MM.1S (cell line): ENCODE measurements around the gene CALHM2.

Experiments used
- DNase-seq: peaks from one replicate; pipeline ENCODE4 v3.0.0-alpha.2; 2015
- H2AFZ ChIP-seq: fragments of 300-600 bp; sonication (generic); 2 replicates; pipeline ENCODE4 v1.6.0; 2016; ENCODE audit warnings: antibody characterized with exemption, low read length
- H3F3A ChIP-seq: fragments of 300-600 bp; sonication (generic); 2 replicates; pipeline ENCODE4 v1.6.1; 2016; ENCODE audit warnings: mild to moderate bottlenecking, antibody characterized with exemption, low read length, moderate library complexity, mixed read lengths; ENCODE audit not compliant: insufficient read depth
- H3K27ac ChIP-seq: fragments of 300-600 bp; sonication (generic); 2 replicates; pipeline ENCODE4 v1.5.1; 2016; ENCODE audit warnings: mild to moderate bottlenecking, low read length
- H3K27me3 ChIP-seq: fragments of 300-600 bp; sonication (generic); replicated peaks from 2 replicates; pipeline ENCODE4 v1.6.0; 2016; ENCODE audit warnings: low read length; ENCODE audit not compliant: insufficient read depth
- H3K36me3 ChIP-seq: fragments of 300-600 bp; sonication (generic); replicated peaks from 2 replicates; pipeline ENCODE4 v1.6.1; 2016; ENCODE audit warnings: mild to moderate bottlenecking, low read length, mixed read lengths; ENCODE audit not compliant: insufficient read depth
- H3K4me1 ChIP-seq: fragments of 300-600 bp; sonication (generic); 2 replicates; pipeline ENCODE4 v1.6.1; 2016; ENCODE audit warnings: low read length, mixed read lengths
- H3K4me2 ChIP-seq: fragments of 300-600 bp; sonication (generic); 2 replicates; pipeline ENCODE4 v1.6.0; 2016; ENCODE audit warnings: low read depth, low read length
- H3K4me3 ChIP-seq: fragments of 300-600 bp; sonication (generic); 2 replicates; pipeline ENCODE4 v1.5.1; 2016; ENCODE audit warnings: low read length, mixed read lengths
- H3K79me2 ChIP-seq: fragments of 300-600 bp; sonication (generic); 2 replicates; pipeline ENCODE4 v1.6.1; 2016; ENCODE audit warnings: mixed run types, low read length, mixed read lengths
- H3K9ac ChIP-seq: fragments of 300-600 bp; sonication (generic); 2 replicates; pipeline ENCODE4 v1.6.1; 2016; ENCODE audit warnings: low read length, mixed read lengths
- H3K9me2 ChIP-seq: fragments of 300-600 bp; sonication (generic); replicated peaks from 2 replicates; pipeline ENCODE4 v1.6.1; 2016; ENCODE audit warnings: mild to moderate bottlenecking, low read length, mixed read lengths; ENCODE audit not compliant: insufficient read depth
- H3K9me3 ChIP-seq: fragments of 300-600 bp; sonication (generic); replicated peaks from 2 replicates; pipeline ENCODE4 v1.6.1; 2016; ENCODE audit warnings: mild to moderate bottlenecking, low read length, mixed read lengths; ENCODE audit not compliant: insufficient read depth
- H4K20me1 ChIP-seq: fragments of 300-600 bp; sonication (generic); 2 replicates; pipeline ENCODE4 v1.6.1; 2016; ENCODE audit warnings: mild to moderate bottlenecking, low read length, moderate library complexity, mixed read lengths; ENCODE audit not compliant: insufficient read depth
- EZH2 ChIP-seq: fragments of 300-600 bp; sonication (generic); optimal IDR thresholded peaks from 2 replicates; pipeline ENCODE3; 2017; ENCODE audit warnings: low read depth, mild to moderate bottlenecking, antibody characterized with exemption, low read length, mixed read lengths
- EZH2phosphoT487 ChIP-seq: fragments of 300-600 bp; sonication (generic); IDR thresholded peaks from 2 replicates; pipeline ENCODE4 v1.6.1; 2018; ENCODE audit warnings: antibody characterized with exemption, low read length
- TF ChIP-seq, protein P1 (sequence below): fragments of 300-600 bp; sonication (generic); IDR thresholded peaks from 2 replicates; pipeline ENCODE4 v1.5.1; 2016; ENCODE audit warnings: antibody characterized with exemption, low read length, mixed read lengths

CALHM2 gene

DNA sequence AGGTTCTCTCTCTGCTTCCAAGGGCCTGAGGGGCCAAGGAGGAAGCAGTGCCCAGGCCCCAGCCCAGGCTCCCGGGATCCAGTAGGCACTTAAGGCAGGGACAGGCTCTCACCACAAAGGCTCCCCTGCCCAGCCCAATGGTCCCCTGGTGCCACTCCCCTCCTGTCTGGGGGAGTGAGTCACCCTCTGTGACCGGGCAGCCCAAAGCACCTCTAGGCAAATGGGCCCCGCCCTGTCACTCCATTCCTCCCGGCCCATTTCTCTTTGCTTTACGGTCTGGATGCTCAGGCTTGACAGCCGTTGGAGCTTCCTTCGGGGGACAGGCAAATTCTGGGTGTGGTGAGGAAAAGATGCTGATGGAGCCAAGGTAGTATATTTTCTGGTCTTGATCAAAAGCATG lies 27.0 kb upstream of the CALHM2 start, which contains the start of gene CALHM3:
Gene CALHM3 (minus strand): TSS at position 106 of the 400 bp plus-strand sequence. CDS start 208 bp downstream, outside the sequence.
- Histone ChIP-seq H3K4me2 (no peak within 1 kb of the TSS), H3F3A (no peaks in the 10 kb centered on the region), H3K9ac (no peak within 1 kb of the TSS), H2AFZ (no peak within 1 kb of the TSS), H3K79me2 (no peaks in the 10 kb centered on the region), H4K20me1 (no peaks in the 10 kb centered on the region), H3K4me3 (no peak within 1 kb of the TSS), H3K27ac (no peak within 1 kb of the TSS), H3K27me3 (no peaks in the 10 kb centered on the region), H3K4me1 (peaks cover 9% of the 10 kb centered on the region), H3K9me2 (no peaks in the 10 kb centered on the region), H3K9me3 (no peaks in the 10 kb centered on the region), H3K36me3 (no peaks in the 10 kb centered on the region)
- TF ChIP-seq EZH2 (no peak), EZH2phosphoT487 (no peak)
- TF ChIP-seq, protein P1, sequence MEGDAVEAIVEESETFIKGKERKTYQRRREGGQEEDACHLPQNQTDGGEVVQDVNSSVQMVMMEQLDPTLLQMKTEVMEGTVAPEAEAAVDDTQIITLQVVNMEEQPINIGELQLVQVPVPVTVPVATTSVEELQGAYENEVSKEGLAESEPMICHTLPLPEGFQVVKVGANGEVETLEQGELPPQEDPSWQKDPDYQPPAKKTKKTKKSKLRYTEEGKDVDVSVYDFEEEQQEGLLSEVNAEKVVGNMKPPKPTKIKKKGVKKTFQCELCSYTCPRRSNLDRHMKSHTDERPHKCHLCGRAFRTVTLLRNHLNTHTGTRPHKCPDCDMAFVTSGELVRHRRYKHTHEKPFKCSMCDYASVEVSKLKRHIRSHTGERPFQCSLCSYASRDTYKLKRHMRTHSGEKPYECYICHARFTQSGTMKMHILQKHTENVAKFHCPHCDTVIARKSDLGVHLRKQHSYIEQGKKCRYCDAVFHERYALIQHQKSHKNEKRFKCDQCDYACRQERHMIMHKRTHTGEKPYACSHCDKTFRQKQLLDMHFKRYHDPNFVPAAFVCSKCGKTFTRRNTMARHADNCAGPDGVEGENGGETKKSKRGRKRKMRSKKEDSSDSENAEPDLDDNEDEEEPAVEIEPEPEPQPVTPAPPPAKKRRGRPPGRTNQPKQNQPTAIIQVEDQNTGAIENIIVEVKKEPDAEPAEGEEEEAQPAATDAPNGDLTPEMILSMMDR = no peak
- no peak for DNase-seq

DNA sequence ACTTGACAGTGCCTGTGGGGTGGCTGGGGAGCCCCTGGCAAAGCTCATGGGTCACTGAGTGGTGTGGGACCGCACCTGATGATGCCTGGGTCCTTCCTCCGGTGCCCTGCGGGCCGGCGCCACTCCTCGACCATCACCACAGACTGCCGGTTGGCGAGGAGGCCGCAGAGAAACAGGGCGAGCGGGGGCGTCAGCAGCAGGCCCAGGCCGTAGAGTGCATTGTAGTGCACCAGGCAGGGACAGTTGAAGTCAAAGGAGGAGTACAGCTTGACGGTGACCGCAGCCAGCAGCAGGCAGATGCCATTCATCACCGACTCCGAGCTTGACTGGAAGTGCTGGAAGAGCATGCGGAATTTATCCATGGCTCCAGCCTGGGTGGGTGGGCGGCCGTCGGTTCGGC lies 26.5 kb upstream of the CALHM2 start:
- no peaks in the 10 kb centered on the region for H3K9me3 ChIP-seq
- H3K36me3 ChIP-seq = no peaks in the 10 kb centered on the region
- no peaks in the 10 kb centered on the region for H3K79me2 ChIP-seq
- no peak for DNase-seq
- no peak overlapping the region for H2AFZ ChIP-seq
- H3K9ac ChIP-seq = no peak overlapping the region
- TF ChIP-seq EZH2 (no peak), EZH2phosphoT487 (no peak)
- TF ChIP-seq, protein P1 = no peak
- H3K27me3 ChIP-seq = no peaks in the 10 kb centered on the region
- H3K4me3 ChIP-seq = no peak overlapping the region
- no peak overlapping the region for H3K4me2 ChIP-seq
- H3K27ac ChIP-seq = no peak overlapping the region
- H4K20me1 ChIP-seq = no peaks in the 10 kb centered on the region
- H3K9me2 ChIP-seq = no peaks in the 10 kb centered on the region
- H3K4me1 ChIP-seq = peaks cover 9% of the 10 kb centered on the region
- no peaks in the 10 kb centered on the region for H3F3A ChIP-seq

DNA sequence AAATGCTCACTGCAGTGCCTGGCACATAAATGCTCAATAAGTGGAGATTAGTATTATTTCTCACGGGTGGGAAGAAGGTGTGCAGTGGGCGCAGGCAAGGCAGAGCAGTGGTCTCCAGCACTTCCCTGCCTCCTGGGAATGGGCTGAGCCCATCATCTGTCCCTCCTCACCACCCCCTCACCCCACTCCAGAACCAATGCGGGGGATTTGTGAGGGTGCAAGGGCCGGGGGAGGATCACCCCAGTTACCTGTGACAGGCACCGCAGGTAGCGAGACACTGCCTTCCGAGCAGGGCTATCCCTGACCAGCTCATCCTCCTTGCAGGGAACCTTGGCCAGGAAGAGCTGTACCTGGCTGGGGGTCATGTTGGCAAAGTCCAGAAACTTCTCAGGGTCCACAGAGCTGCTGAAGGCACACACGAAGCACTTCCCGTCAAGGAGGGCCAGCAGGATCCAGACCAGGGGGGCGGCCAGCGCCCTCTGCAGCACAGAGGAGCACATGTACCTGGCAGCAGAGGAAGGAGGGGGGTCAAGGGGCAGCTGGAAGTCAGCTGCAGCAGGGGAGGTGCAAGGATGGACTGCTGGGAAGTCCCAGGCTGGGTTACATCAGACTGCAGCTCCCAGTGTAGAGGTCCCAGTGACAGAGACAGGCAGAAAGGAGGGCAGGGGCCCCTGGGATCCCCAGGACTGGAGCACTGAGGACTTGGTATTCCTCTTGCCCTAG lies 24.0 kb upstream of the CALHM2 start:
- no peak overlapping the region for H3K4me3 ChIP-seq
- peak; percentile 31 for DNase-seq
- H3K4me1 ChIP-seq = peaks cover 25% of the 10 kb centered on the region
- H3K9me2 ChIP-seq = no peaks in the 10 kb centered on the region
- H3K9ac ChIP-seq = no peak overlapping the region; the same call in 1 of the 2 replicates
- H3K79me2 ChIP-seq = no peaks in the 10 kb centered on the region
- H2AFZ ChIP-seq = peak overlapping the region; percentile 70
- H3K4me2 ChIP-seq = no peak overlapping the region
- H3K36me3 ChIP-seq = no peaks in the 10 kb centered on the region
- TF ChIP-seq, protein P1 = peak; percentile 59
- TF ChIP-seq EZH2 (no peak), EZH2phosphoT487 (no peak)
- no peaks in the 10 kb centered on the region for H4K20me1 ChIP-seq
- peaks cover 19% of the 10 kb centered on the region for H3F3A ChIP-seq
- no peak overlapping the region for H3K27ac ChIP-seq
- H3K9me3 ChIP-seq = no peaks in the 10 kb centered on the region
- H3K27me3 ChIP-seq = no peaks in the 10 kb centered on the region
